Activated CD4-positive, alpha-beta memory T cell treated with anti-CD3 and anti-CD28 coated beads, Interleukin-2, amount 10 ng/mL, durations not matched to agents 7 days and 5 days (primary cell): Measurements from ENCODE around the gene TMEM203. TPM values are rescaled to one million over a fixed set of nuclear protein-coding genes. Genes with fewer than 3 reads are reported as not detected.

ENCODE experiments used
- CTCF ChIA-PET: fragments of 350-600 bp; sonication (Branson Sonifier 250); formaldehyde crosslinking; loops from one replicate; lab custom pipeline; 2021; ENCODE audit warnings: antibody characterized with exemption, inconsistent platforms; lab: Charles Lee
- POLR2A ChIA-PET: fragments of 350-600 bp; sonication (Branson Sonifier 250); formaldehyde crosslinking; loops from one replicate; lab custom pipeline; 2021; ENCODE audit warnings: antibody characterized with exemption; lab: Charles Lee
- DNase-seq: peaks from one replicate; pipeline ENCODE4 v3.0.0-alpha.2; 2020
- H3K27ac Mint-ChIP-seq: one replicate; pipeline ENCODE4 v1.8.0; 2021; ENCODE audit warnings: mild to moderate bottlenecking, mixed read lengths
- H3K27me3 Mint-ChIP-seq: one replicate; pipeline ENCODE4 v1.8.0; 2021; ENCODE audit warnings: mixed read lengths
- H3K36me3 Mint-ChIP-seq: one replicate; pipeline ENCODE4 v1.8.0; 2021; ENCODE audit warnings: low read depth, mixed read lengths
- H3K4me1 Mint-ChIP-seq: one replicate; pipeline ENCODE4 v1.8.0; 2021; ENCODE audit warnings: mixed read lengths
- H3K4me3 Mint-ChIP-seq: one replicate; pipeline ENCODE4 v1.8.0; 2021; ENCODE audit warnings: mild to moderate bottlenecking, mixed read lengths
- H3K9me3 Mint-ChIP-seq: one replicate; pipeline ENCODE4 v1.8.0; 2021; ENCODE audit warnings: mixed read lengths
- total RNA-seq, 2 experiments: library from RNA; stranded (reverse); gene quantifications; one replicate each; pipeline ENCODE4 v1.2.3, GENCODE V29; 2021

TMEM203 gene
- total RNA-seq, 2 experiments from 2014 or later = 28.9 to 29.2 TPM

- ChIA-PET POLR2A (interaction anchor here (0.6 to 1.6 kb wide), 4 partner anchors 13 to 67 kb away, joined by 3 to 5 read pairs (median 4); partner anchors contain the start of genes ANAPC2 and SSNA1), CTCF (no interaction called here)
- Mint-ChIP-seq H3K27me3 (peaks cover 29% of the 10 kb centered on the region), H3K27ac (no peak overlapping the region), H3K4me1 (no peaks in the 10 kb centered on the region), H3K36me3 (peaks cover 5% of the 10 kb centered on the region), H3K4me3 (no peak overlapping the region), H3K9me3 (no peaks in the 10 kb centered on the region)
- no peak for DNase-seq
Observed at GRCh38 chr9:137174722-137175293, 30.6 kb downstream of the TMEM203 start.

GRCh38 chr9:137173796-137174664 lies 31.4 kb downstream of the TMEM203 start:
- DNase-seq = no peak
- ChIA-PET CTCF (no interaction called here), POLR2A (interaction anchor here (0.6 to 1.6 kb wide), 3 partner anchors 14 to 68 kb away, joined by 3 to 5 read pairs (median 4); partner anchors contain the start of genes ANAPC2 and SSNA1)
- no peaks in the 10 kb centered on the region for H3K9me3 Mint-ChIP-seq
- peaks cover 29% of the 10 kb centered on the region for H3K27me3 Mint-ChIP-seq
- no peaks in the 10 kb centered on the region for H3K4me1 Mint-ChIP-seq
- no peak overlapping the region for H3K4me3 Mint-ChIP-seq
- H3K27ac Mint-ChIP-seq = no peak overlapping the region
- H3K36me3 Mint-ChIP-seq = peaks cover 5% of the 10 kb centered on the region

- ChIA-PET CTCF (no interaction called here), POLR2A (interaction anchor here (1.0 kb wide), 1 partner anchor 15 kb away, joined by 5 read pairs; the partner anchor contains the start of genes ANAPC2 and SSNA1)
- H3K27ac Mint-ChIP-seq = no peak overlapping the region
- peaks cover 32% of the 10 kb centered on the region for H3K27me3 Mint-ChIP-seq
- H3K9me3 Mint-ChIP-seq = no peaks in the 10 kb centered on the region
- peaks cover 5% of the 10 kb centered on the region for H3K36me3 Mint-ChIP-seq
- no peak overlapping the region for H3K4me3 Mint-ChIP-seq
- H3K4me1 Mint-ChIP-seq = peaks cover 3% of the 10 kb centered on the region
- DNase-seq = no peak
Observed at GRCh38 chr9:137172901-137173795, 32.3 kb downstream of the TMEM203 start.

- no peak overlapping the region for H3K4me3 Mint-ChIP-seq
- peaks cover 42% of the 10 kb centered on the region for H3K27me3 Mint-ChIP-seq
- no peaks in the 10 kb centered on the region for H3K9me3 Mint-ChIP-seq
- H3K4me1 Mint-ChIP-seq = peaks cover 3% of the 10 kb centered on the region
- H3K36me3 Mint-ChIP-seq = no peaks in the 10 kb centered on the region
- ChIA-PET POLR2A (no interaction called here), CTCF (interaction anchor here (1.2 kb wide), 1 partner anchor 53 kb away, joined by 3 read pairs; no protein-coding TSS in a partner anchor)
- no peak for DNase-seq
- H3K27ac Mint-ChIP-seq = no peak overlapping the region
Observed at GRCh38 chr9:137171149-137171900, 34.1 kb downstream of the TMEM203 start.

- H3K27me3 Mint-ChIP-seq = peaks cover 42% of the 10 kb centered on the region
- H3K4me3 Mint-ChIP-seq = no peak overlapping the region
- H3K36me3 Mint-ChIP-seq = no peaks in the 10 kb centered on the region
- ChIA-PET POLR2A (interaction anchor here (0.9 kb wide), 1 partner anchor 18 kb away, joined by 3 read pairs; the partner anchor contains the start of genes ANAPC2 and SSNA1), CTCF (interaction anchor here (0.6 to 1.2 kb wide), 2 partner anchors 36 to 54 kb away, joined by 3 to 4 read pairs; no protein-coding TSS in a partner anchor)
- no peak for DNase-seq
- H3K27ac Mint-ChIP-seq = no peak overlapping the region
- H3K9me3 Mint-ChIP-seq = no peaks in the 10 kb centered on the region
- peaks cover 3% of the 10 kb centered on the region for H3K4me1 Mint-ChIP-seq
Observed at GRCh38 chr9:137170486-137171148, 34.8 kb downstream of the TMEM203 start.

- Mint-ChIP-seq H3K9me3 (no peaks in the 10 kb centered on the region), H3K4me1 (peaks cover 3% of the 10 kb centered on the region), H3K27me3 (peaks cover 45% of the 10 kb centered on the region), H3K27ac (no peak within 1 kb of the TSS), H3K4me3 (peak within 1 kb of the TSS; percentile 56), H3K36me3 (no peaks in the 10 kb centered on the region)
- POLR2A ChIA-PET = interaction anchor here (0.8 to 0.9 kb wide), 2 partner anchors 18 to 501 kb away, joined by 3 read pairs; partner anchors contain the start of genes ANAPC2 and SSNA1
- CTCF ChIA-PET = interaction anchor here (0.6 kb wide), 1 partner anchor 35 kb away, joined by 4 read pairs; no protein-coding TSS in a partner anchor
- DNase-seq = no peak
Observed at GRCh38 chr9:137169896-137170358, 35.5 kb downstream of the TMEM203 start, which contains the start of gene LRRC26. LRRC26 (minus strand) TSS chr9:137170051; CDS start chr9:137169943, 108 bp downstream.

GRCh38 chr9:137168904-137169856 lies 36.3 kb downstream of the TMEM203 start:
- POLR2A ChIA-PET = interaction anchor here (0.8 to 1.1 kb wide), 3 partner anchors 19 to 500 kb away, joined by 3 read pairs; partner anchors contain the start of genes ANAPC2 and SSNA1
- CTCF ChIA-PET = no interaction called here
- H3K4me1 Mint-ChIP-seq = peaks cover 3% of the 10 kb centered on the region
- H3K27ac Mint-ChIP-seq = no peak overlapping the region
- DNase-seq = no peak
- no peaks in the 10 kb centered on the region for H3K9me3 Mint-ChIP-seq
- H3K4me3 Mint-ChIP-seq = peak overlapping the region; percentile 56
- H3K36me3 Mint-ChIP-seq = no peaks in the 10 kb centered on the region
- peaks cover 45% of the 10 kb centered on the region for H3K27me3 Mint-ChIP-seq

GRCh38 chr9:137168573-137168903 lies 36.9 kb downstream of the TMEM203 start:
- DNase-seq = no peak
- CTCF ChIA-PET = no interaction called here

GRCh38 chr9:137167747-137168572 lies 37.5 kb downstream of the TMEM203 start:
- ChIA-PET POLR2A (interaction anchor here (1.1 kb wide), 1 partner anchor 21 kb away, joined by 3 read pairs; the partner anchor contains the start of gene SSNA1), CTCF (no interaction called here)
- Mint-ChIP-seq H3K9me3 (no peaks in the 10 kb centered on the region), H3K36me3 (no peaks in the 10 kb centered on the region), H3K4me1 (peaks cover 3% of the 10 kb centered on the region), H3K4me3 (no peak overlapping the region), H3K27me3 (peaks cover 37% of the 10 kb centered on the region), H3K27ac (no peak overlapping the region)
- DNase-seq = no peak

More at GRCh38 chr9:137168573-137168903, 36.9 kb downstream of the TMEM203 start:
- H3K4me1 Mint-ChIP-seq = peaks cover 3% of the 10 kb centered on the region
- no peaks in the 10 kb centered on the region for H3K9me3 Mint-ChIP-seq
- H3K36me3 Mint-ChIP-seq = no peaks in the 10 kb centered on the region
- no peak overlapping the region for H3K27ac Mint-ChIP-seq
- no peak overlapping the region for H3K4me3 Mint-ChIP-seq
- peaks cover 41% of the 10 kb centered on the region for H3K27me3 Mint-ChIP-seq
- POLR2A ChIA-PET = interaction anchor here (1.1 kb wide), 1 partner anchor 20 kb away, joined by 3 read pairs; the partner anchor contains the start of gene SSNA1
